Measurements from ENCODE around the gene PAQR3. TPM values are rescaled to one million over a fixed set of nuclear protein-coding genes. Genes with fewer than 3 reads are reported as not detected.

PAQR3 gene
- total and polyA plus RNA-seq, 8 donors = 1.7 to 33.8 (median 3.2) TPM

- H3K4me1 ChIP-seq = no peaks in the 10 kb centered on the region
- DNase-seq = peak in 1 of 2 donors; percentile 54
- no peak overlapping the region for H3K27ac ChIP-seq
- 34 to 48% (median 41%) methylated on average over 11 of the region's 11 CpGs for WGBS, 5 donors
- TF ChIP-seq POLR2A (IDR thresholded peaks at IDR 0.05) = no peak
- peak in 2 of 7 experiments; percentile 10 to 11 for TF ChIP-seq CTCF (IDR thresholded peaks at IDR 0.05)
- no peaks in the 10 kb centered on the region for H3K9me3 ChIP-seq
- H3K27me3 ChIP-seq = no peaks in the 10 kb centered on the region
- intact Hi-C loops (cut with DNase I; ENCODE audit: low total_unique reads) = no loop called here
- no peaks in the 10 kb centered on the region for H3K36me3 ChIP-seq
- no peak overlapping the region for H3K4me3 ChIP-seq
These were observed 14.8 kb upstream of the PAQR3 start for GRCh38 chr4:78953769-78954666.

DNA sequence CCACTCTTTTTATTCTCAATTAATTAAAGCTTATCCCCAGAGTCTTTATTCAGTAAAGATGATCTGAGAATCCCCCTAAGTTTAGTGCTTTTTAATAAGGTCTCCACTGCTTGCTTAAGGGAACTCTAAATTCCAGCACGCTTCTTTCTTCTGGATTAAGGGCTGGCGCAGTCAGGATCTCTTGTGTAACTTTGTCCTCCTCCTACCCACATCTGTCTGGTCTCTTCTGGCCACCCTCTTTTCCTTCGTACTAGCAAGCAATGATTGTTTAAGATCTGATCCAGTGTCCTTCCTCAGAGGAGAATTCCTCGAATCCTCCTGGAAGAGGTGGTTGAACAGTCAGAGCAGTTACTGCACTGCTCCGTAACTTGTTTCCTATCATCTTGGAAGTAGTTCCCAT is 14.0 kb upstream of the PAQR3 start:
- H3K27me3 ChIP-seq = no peaks in the 10 kb centered on the region
- H3K4me1 ChIP-seq = no peaks in the 10 kb centered on the region
- H3K27ac ChIP-seq = no peak overlapping the region
- DNase-seq = no peak
- no peaks in the 10 kb centered on the region for H3K36me3 ChIP-seq
- no peak for TF ChIP-seq CTCF (IDR thresholded peaks at IDR 0.05)
- 83 to 95% (median 92%) methylated on average over 5 of the region's 5 CpGs for WGBS, 5 donors
- intact Hi-C loops (cut with DNase I; ENCODE audit: low total_unique reads) = no loop called here
- no peak overlapping the region for H3K4me3 ChIP-seq
- no peaks in the 10 kb centered on the region for H3K9me3 ChIP-seq

- DNase-seq = peak in 1 of 2 donors; percentile 74
- WGBS, 5 donors = 44 to 56% (median 48%) methylated on average over 3 of the region's 3 CpGs
- H3K27ac ChIP-seq = no peak overlapping the region
- no peak overlapping the region for H3K4me3 ChIP-seq
- no peaks in the 10 kb centered on the region for H3K9me3 ChIP-seq
- H3K4me1 ChIP-seq = no peaks in the 10 kb centered on the region
- TF ChIP-seq POLR2AphosphoS5 (IDR thresholded peaks at IDR 0.05) (no peak), CTCF (IDR thresholded peaks at IDR 0.05) (peak in 5 of 7 experiments; percentile 43 to 66 (median 56))
- H3K36me3 ChIP-seq = no peaks in the 10 kb centered on the region
- H3K27me3 ChIP-seq = no peaks in the 10 kb centered on the region
- intact Hi-C loops (cut with DNase I; ENCODE audit: low total_unique reads) = no loop called here
These were observed 12.7 kb upstream of the PAQR3 start for GRCh38 chr4:78951862-78952472.

DNA sequence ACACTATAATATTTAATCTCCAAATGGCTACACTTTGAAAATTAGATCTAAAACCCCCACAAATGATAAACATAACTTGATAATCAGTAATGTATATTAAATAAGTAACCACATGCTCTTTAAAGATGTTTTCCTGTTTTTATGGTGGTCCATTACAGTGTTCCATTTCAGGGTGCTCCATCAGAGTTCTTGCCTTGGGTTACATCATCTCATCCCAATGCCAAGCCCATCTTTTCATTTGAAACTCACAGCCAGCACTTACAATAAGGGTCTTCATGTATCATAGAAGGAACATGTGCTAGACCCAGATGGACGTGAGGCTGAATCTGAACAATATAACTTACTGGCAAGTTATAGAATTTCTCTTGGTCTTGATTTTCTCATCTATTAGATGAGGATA is 10.5 kb upstream of the PAQR3 start:
- no peaks in the 10 kb centered on the region for H3K36me3 ChIP-seq
- H3K4me1 ChIP-seq = no peaks in the 10 kb centered on the region
- no peak for DNase-seq
- H3K27me3 ChIP-seq = no peaks in the 10 kb centered on the region
- no peaks in the 10 kb centered on the region for H3K9me3 ChIP-seq
- no peak overlapping the region for H3K4me3 ChIP-seq
- TF ChIP-seq POLR2A (IDR thresholded peaks at IDR 0.05) (no peak), EP300 (IDR thresholded peaks at IDR 0.05) (no peak), CTCF (IDR thresholded peaks at IDR 0.05) (no peak), POLR2AphosphoS5 (IDR thresholded peaks at IDR 0.05) (no peak)
- intact Hi-C loops (cut with DNase I; ENCODE audit: low total_unique reads) = loop anchor here (10.0 kb wide), 1 partner anchor 1265 kb away; no protein-coding TSS in a partner anchor
- H3K27ac ChIP-seq = no peak overlapping the region
- 54 to 83% (median 73%) methylated on average over 1 of the region's 1 CpG for WGBS, 5 donors
